ENCODE measurements around the gene EXOC3.

DNA sequence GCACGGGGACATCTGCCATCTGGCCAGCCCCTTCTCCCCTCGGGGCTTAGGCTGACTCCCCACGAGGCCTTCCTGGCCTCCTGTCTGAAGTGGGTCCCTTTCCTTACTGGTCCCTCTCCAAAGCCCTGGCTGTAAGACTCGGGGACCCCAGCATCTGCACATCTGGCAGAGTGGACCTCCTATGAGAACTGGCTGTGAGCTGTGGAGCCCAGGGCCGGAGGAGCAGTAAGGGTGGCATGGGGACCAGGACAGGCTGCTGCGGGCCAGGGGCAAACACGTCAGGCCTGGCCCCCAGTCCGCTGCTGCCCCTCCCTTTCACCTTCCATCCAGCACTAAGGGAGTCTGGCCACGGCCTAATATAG lies 33.8 kb downstream of the EXOC3 start:
- TF ChIP-seq, protein P1, sequence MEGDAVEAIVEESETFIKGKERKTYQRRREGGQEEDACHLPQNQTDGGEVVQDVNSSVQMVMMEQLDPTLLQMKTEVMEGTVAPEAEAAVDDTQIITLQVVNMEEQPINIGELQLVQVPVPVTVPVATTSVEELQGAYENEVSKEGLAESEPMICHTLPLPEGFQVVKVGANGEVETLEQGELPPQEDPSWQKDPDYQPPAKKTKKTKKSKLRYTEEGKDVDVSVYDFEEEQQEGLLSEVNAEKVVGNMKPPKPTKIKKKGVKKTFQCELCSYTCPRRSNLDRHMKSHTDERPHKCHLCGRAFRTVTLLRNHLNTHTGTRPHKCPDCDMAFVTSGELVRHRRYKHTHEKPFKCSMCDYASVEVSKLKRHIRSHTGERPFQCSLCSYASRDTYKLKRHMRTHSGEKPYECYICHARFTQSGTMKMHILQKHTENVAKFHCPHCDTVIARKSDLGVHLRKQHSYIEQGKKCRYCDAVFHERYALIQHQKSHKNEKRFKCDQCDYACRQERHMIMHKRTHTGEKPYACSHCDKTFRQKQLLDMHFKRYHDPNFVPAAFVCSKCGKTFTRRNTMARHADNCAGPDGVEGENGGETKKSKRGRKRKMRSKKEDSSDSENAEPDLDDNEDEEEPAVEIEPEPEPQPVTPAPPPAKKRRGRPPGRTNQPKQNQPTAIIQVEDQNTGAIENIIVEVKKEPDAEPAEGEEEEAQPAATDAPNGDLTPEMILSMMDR (IDR thresholded peaks at IDR 0.05): no peak
- TF ChIP-seq POLR2A (IDR thresholded peaks at IDR 0.05): no peak
